Neuron (in vitro differentiated cells): ENCODE data around the gene ASF1A.
"Not testable (repeated sequence)": the region's sequence is repeated elsewhere in the genome, so short reads cannot be mapped to it uniquely, and the experiment has no call there.

Experiments used
- H2AFZ ChIP-seq: one replicate; pipeline ENCODE4 v1.6.1; 2013; ENCODE audit warnings: low read depth, mild to moderate bottlenecking, inconsistent platforms, low read length, moderate library complexity
- H3K27me3 ChIP-seq: one replicate; pipeline ENCODE4 v1.6.1; 2013; ENCODE audit warnings: low read length; ENCODE audit not compliant: insufficient read depth
- H3K36me3 ChIP-seq: one replicate; pipeline ENCODE4 v1.6.1; 2013; ENCODE audit warnings: low read length; ENCODE audit not compliant: insufficient read depth
- H3K4me1 ChIP-seq: one replicate; pipeline ENCODE4 v1.6.1; 2013; ENCODE audit warnings: low read length; ENCODE audit not compliant: insufficient read depth
- H3K4me3 ChIP-seq: 2 replicates; pipeline ENCODE4 v1.5.1; 2013; ENCODE audit warnings: mild to moderate bottlenecking, low read length, moderate library complexity
- H3K9me3 ChIP-seq: one replicate; pipeline ENCODE4 v1.6.1; 2013; ENCODE audit warnings: low read length

The ASF1A gene

GRCh38 chr6:118893807-118894424 lies at the start of gene ASF1A:
Gene ASF1A, plus strand, starts transcription at chr6:118894152. Its CDS starts 262 bp downstream, at chr6:118894414.
- H3K27me3 ChIP-seq, result no peaks in the 10 kb centered on the region
- H3K4me3 ChIP-seq, result peak within 1 kb of the TSS; percentile 88
- peak within 1 kb of the TSS; percentile 57 for H2AFZ ChIP-seq
- H3K36me3 ChIP-seq, result peaks cover 12% of the 10 kb centered on the region
- H3K4me1 ChIP-seq, result peaks cover 30% of the 10 kb centered on the region
- no peaks in the 10 kb centered on the region for H3K9me3 ChIP-seq

GRCh38 chr6:118844915-118845314 lies 49.0 kb upstream of the ASF1A start:
- H2AFZ ChIP-seq, result no peak overlapping the region
- H3K27me3 ChIP-seq, result no peaks in the 10 kb centered on the region
- H3K4me3 ChIP-seq, result no peak overlapping the region
- H3K4me1 ChIP-seq, result no peaks in the 10 kb centered on the region
- H3K9me3 ChIP-seq, result no peaks in the 10 kb centered on the region
- peaks cover 2% of the 10 kb centered on the region for H3K36me3 ChIP-seq

GRCh38 chr6:118853408-118853807 lies 40.5 kb upstream of the ASF1A start:
- H3K9me3 ChIP-seq, result no peaks in the 10 kb centered on the region
- no peak overlapping the region for H2AFZ ChIP-seq
- H3K4me1 ChIP-seq, result no peaks in the 10 kb centered on the region
- no peaks in the 10 kb centered on the region for H3K27me3 ChIP-seq
- no peak overlapping the region for H3K4me3 ChIP-seq
- H3K36me3 ChIP-seq, result no peaks in the 10 kb centered on the region

- Histone ChIP-seq H3K36me3 (no peaks in the 10 kb centered on the region), H3K4me1 (no peaks in the 10 kb centered on the region)
Measured at GRCh38 chr6:118856301-118856700, 37.7 kb upstream of the ASF1A start.

GRCh38 chr6:118859517-118860064 lies 34.4 kb upstream of the ASF1A start:
- no peak overlapping the region for H2AFZ ChIP-seq
- H3K9me3 ChIP-seq, result peaks cover 12% of the 10 kb centered on the region
- H3K27me3 ChIP-seq, result no peaks in the 10 kb centered on the region
- H3K4me3 ChIP-seq, result no peak overlapping the region
- H3K4me1 ChIP-seq, result no peaks in the 10 kb centered on the region
- no peaks in the 10 kb centered on the region for H3K36me3 ChIP-seq

More at GRCh38 chr6:118856301-118856700, 37.7 kb upstream of the ASF1A start:
- Histone ChIP-seq H3K27me3 (no peaks in the 10 kb centered on the region), H3K4me3 (no peak overlapping the region), H2AFZ (no peak overlapping the region), H3K9me3 (peaks cover 4% of the 10 kb centered on the region)

GRCh38 chr6:118860363-118860762 lies 33.6 kb upstream of the ASF1A start:
- H3K4me3 ChIP-seq, result no peak overlapping the region
- H3K36me3 ChIP-seq, result no peaks in the 10 kb centered on the region
- H3K4me1 ChIP-seq, result no peaks in the 10 kb centered on the region
- H3K27me3 ChIP-seq, result no peaks in the 10 kb centered on the region
- peaks cover 12% of the 10 kb centered on the region for H3K9me3 ChIP-seq
- H2AFZ ChIP-seq, result no peak overlapping the region

GRCh38 chr6:118860880-118861279 lies 33.1 kb upstream of the ASF1A start:
- H3K4me1 ChIP-seq, result no peaks in the 10 kb centered on the region
- H3K9me3 ChIP-seq, result peaks cover 12% of the 10 kb centered on the region
- no peaks in the 10 kb centered on the region for H3K36me3 ChIP-seq
- no peak overlapping the region for H2AFZ ChIP-seq
- no peaks in the 10 kb centered on the region for H3K27me3 ChIP-seq
- H3K4me3 ChIP-seq, result no peak overlapping the region

- H2AFZ ChIP-seq, result no peak overlapping the region
- no peaks in the 10 kb centered on the region for H3K36me3 ChIP-seq
- no peaks in the 10 kb centered on the region for H3K4me1 ChIP-seq
- peaks cover 15% of the 10 kb centered on the region for H3K9me3 ChIP-seq
- no peak overlapping the region for H3K4me3 ChIP-seq
- no peaks in the 10 kb centered on the region for H3K27me3 ChIP-seq
Measured at GRCh38 chr6:118862443-118862842, 31.5 kb upstream of the ASF1A start.

- Histone ChIP-seq H2AFZ (no peak overlapping the region), H3K9me3 (peaks cover 15% of the 10 kb centered on the region), H3K27me3 (no peaks in the 10 kb centered on the region), H3K36me3 (no peaks in the 10 kb centered on the region), H3K4me3 (no peak overlapping the region), H3K4me1 (no peaks in the 10 kb centered on the region)
Measured at GRCh38 chr6:118864341-118865099, 29.4 kb upstream of the ASF1A start.

- Histone ChIP-seq H3K4me1 (no peaks in the 10 kb centered on the region), H3K4me3 (no peak overlapping the region), H3K9me3 (peaks cover 15% of the 10 kb centered on the region), H2AFZ (no peak overlapping the region), H3K27me3 (no peaks in the 10 kb centered on the region), H3K36me3 (no peaks in the 10 kb centered on the region)
Measured at GRCh38 chr6:118865100-118865391, 28.9 kb upstream of the ASF1A start.

GRCh38 chr6:118867181-118867580 lies 26.8 kb upstream of the ASF1A start:
- Histone ChIP-seq H2AFZ (no peak overlapping the region), H3K9me3 (peaks cover 6% of the 10 kb centered on the region), H3K27me3 (no peaks in the 10 kb centered on the region), H3K4me1 (no peaks in the 10 kb centered on the region), H3K36me3 (no peaks in the 10 kb centered on the region), H3K4me3 (no peak overlapping the region)

- not testable (repeated sequence) for H2AFZ ChIP-seq, H3K4me3 ChIP-seq, H3K36me3 ChIP-seq, H3K4me1 ChIP-seq, H3K9me3 ChIP-seq, H3K27me3 ChIP-seq
Measured at GRCh38 chr6:118868901-118869300, 25.1 kb upstream of the ASF1A start.

- H3K36me3 ChIP-seq, result no peaks in the 10 kb centered on the region
- no peak overlapping the region for H3K4me3 ChIP-seq
- H2AFZ ChIP-seq, result no peak overlapping the region
- H3K4me1 ChIP-seq, result no peaks in the 10 kb centered on the region
- H3K27me3 ChIP-seq, result no peaks in the 10 kb centered on the region
- H3K9me3 ChIP-seq, result peaks cover 2% of the 10 kb centered on the region
Measured at GRCh38 chr6:118869350-118869749, 24.6 kb upstream of the ASF1A start.
